ENCODE data around the gene HMSD.

DNA sequence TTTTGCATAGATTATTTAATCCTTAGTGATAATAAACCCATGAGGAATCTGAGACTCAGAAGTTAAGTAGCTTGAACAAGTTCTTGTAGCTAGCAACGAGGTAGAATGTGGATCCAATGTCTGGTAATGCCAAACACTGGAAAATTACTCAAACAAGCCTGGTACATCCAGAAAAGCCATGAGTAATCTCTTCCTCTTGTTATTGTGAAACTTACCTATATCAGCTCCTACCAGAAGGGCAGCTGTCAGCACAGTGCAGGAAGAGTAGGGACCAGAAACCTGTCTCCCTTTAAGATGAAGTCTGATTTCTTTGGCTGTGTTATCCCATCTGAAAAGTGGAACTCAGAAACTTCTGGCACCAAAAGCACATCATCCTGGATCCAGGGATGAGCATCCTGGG lies 13.0 kb downstream of the HMSD start:
- TF ChIP-seq POLR2A (IDR thresholded peaks at IDR 0.05) = no peak
- TF ChIP-seq, protein P1, sequence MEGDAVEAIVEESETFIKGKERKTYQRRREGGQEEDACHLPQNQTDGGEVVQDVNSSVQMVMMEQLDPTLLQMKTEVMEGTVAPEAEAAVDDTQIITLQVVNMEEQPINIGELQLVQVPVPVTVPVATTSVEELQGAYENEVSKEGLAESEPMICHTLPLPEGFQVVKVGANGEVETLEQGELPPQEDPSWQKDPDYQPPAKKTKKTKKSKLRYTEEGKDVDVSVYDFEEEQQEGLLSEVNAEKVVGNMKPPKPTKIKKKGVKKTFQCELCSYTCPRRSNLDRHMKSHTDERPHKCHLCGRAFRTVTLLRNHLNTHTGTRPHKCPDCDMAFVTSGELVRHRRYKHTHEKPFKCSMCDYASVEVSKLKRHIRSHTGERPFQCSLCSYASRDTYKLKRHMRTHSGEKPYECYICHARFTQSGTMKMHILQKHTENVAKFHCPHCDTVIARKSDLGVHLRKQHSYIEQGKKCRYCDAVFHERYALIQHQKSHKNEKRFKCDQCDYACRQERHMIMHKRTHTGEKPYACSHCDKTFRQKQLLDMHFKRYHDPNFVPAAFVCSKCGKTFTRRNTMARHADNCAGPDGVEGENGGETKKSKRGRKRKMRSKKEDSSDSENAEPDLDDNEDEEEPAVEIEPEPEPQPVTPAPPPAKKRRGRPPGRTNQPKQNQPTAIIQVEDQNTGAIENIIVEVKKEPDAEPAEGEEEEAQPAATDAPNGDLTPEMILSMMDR (IDR thresholded peaks at IDR 0.05) = no peak

All from suprapubic skin (tissue), 3 donors.